Panc1 (cell line): ENCODE measurements around the gene B3GNT3. TPM values are rescaled to one million over a fixed set of nuclear protein-coding genes. Genes with fewer than 3 reads are reported as not detected.

ENCODE experiments used
- ATAC-seq: fragments of 200-7000 bp; cut with Tn5 transposase; 2 replicates; pipeline ENCODE4 v1.9.1; 2020; ENCODE audit warnings: mild to moderate bottlenecking, moderate library complexity
- BruUV-seq: library from RNA; stranded (reverse); fragments of 400-500 nt; replicated peaks from 2 replicates; lab custom pipeline; 2021; lab: Mats Ljungman, UMichigan
- CTCF ChIA-PET: fragments of 300-600 bp; sonication (Branson Sonifier 250); formaldehyde crosslinking; loops from one replicate; lab custom pipeline; 2022; ENCODE audit warnings: antibody characterized with exemption; lab: Charles Lee
- POLR2A ChIA-PET: fragments of 300-600 bp; sonication (Branson Sonifier 250); formaldehyde crosslinking; loops from one replicate; lab custom pipeline; 2022; ENCODE audit warnings: antibody characterized with exemption; lab: Charles Lee
- DNase-seq: peaks from one replicate; pipeline ENCODE4 v3.0.0-alpha.2; 2010; ENCODE audit warnings: low read depth, low spot score
- H3K27ac ChIP-seq: 2 replicates; pipeline ENCODE4 v1.5.1; 2011; ENCODE audit warnings: mild to moderate bottlenecking, low read length, inconsistent platforms
- H3K27me3 ChIP-seq: fragments of 200-500 bp; sonication (Bioruptor generic); 2 replicates; pipeline ENCODE4 v1.6.0; 2014; ENCODE audit warnings: low read length, inconsistent platforms; ENCODE audit not compliant: control insufficient read depth, insufficient read depth
- H3K36me3 ChIP-seq: fragments of 200-500 bp; sonication (Bioruptor generic); 2 replicates; pipeline ENCODE4 v1.5.1; 2014; ENCODE audit warnings: inconsistent platforms, mild to moderate bottlenecking, low read length, moderate library complexity; ENCODE audit not compliant: control insufficient read depth, insufficient read depth
- H3K4me1 ChIP-seq: 2 replicates; pipeline ENCODE4 v1.5.1; 2011; ENCODE audit warnings: inconsistent platforms, mild to moderate bottlenecking, low read length, moderate library complexity; ENCODE audit not compliant: control insufficient read depth, insufficient read depth
- H3K4me3 ChIP-seq, 2 experiments: 2 replicates each; pipeline ENCODE4 v1.5.1; 2011 to 2012; ENCODE audit warnings: low read depth in 2 of 2, low read length in 2 of 2, mild to moderate bottlenecking in 2 of 2, inconsistent platforms in 1 of 2, moderate library complexity in 1 of 2
- H3K9me3 ChIP-seq: fragments of 200-500 bp; sonication (Bioruptor generic); 2 replicates; pipeline ENCODE4 v1.5.1; 2014; ENCODE audit warnings: low read depth, mild to moderate bottlenecking, inconsistent platforms, low read length, moderate library complexity; ENCODE audit not compliant: control insufficient read depth, insufficient read depth
- POLR2AphosphoS5 ChIP-seq: IDR thresholded peaks from 2 replicates; pipeline ENCODE4 v1.6.1; 2012; ENCODE audit warnings: mild to moderate bottlenecking, low read depth, low read length, moderate library complexity
- SIN3A ChIP-seq: IDR thresholded peaks from 2 replicates; pipeline ENCODE4 v1.6.1; 2012; ENCODE audit warnings: low read depth, mild to moderate bottlenecking, low read length, moderate library complexity, borderline replicate concordance; ENCODE audit not compliant: insufficient read depth
- TCF7L2 ChIP-seq: IDR thresholded peaks from 2 replicates; pipeline ENCODE4 v1.6.1; 2011; ENCODE audit warnings: mild to moderate bottlenecking, low read depth, low read length, inconsistent platforms
- in situ Hi-C: cut with HindIII; loops from 2 replicates; pipeline ENCODE4 v1.10.0; 2016; ENCODE audit warnings: low sequenced_read_pairs, low pct_unique_long_range_greater_than_20kb
- intact Hi-C: fragments of 100-400 bp; cut with micrococcal nuclease; formaldehyde crosslinking; loops from one replicate; pipeline ENCODE4 v1.10.0; 2022; ENCODE audit not compliant: unreplicated experiment
- total RNA-seq: library from RNA; stranded (reverse); gene quantifications from one replicate; pipeline ENCODE4 v1.2.1, GENCODE V29; 2021; ENCODE audit not compliant: unreplicated experiment
- TF ChIP-seq, protein P1 (sequence below), 2 experiments: IDR thresholded peaks; 2 replicates each; pipeline ENCODE4 v1.6.1; 2011 to 2012; ENCODE audit warnings: low read depth in 2 of 2, control low read depth in 1 of 2, low read length in 1 of 2, mild to moderate bottlenecking in 1 of 2, moderate library complexity in 1 of 2; ENCODE audit not compliant: insufficient read depth in 1 of 2
- TF ChIP-seq, protein P2 (sequence below): fragments of 450-650 bp; IDR thresholded peaks from 2 replicates; pipeline ENCODE4 v1.5.1; 2017; ENCODE audit warnings: mild to moderate bottlenecking

B3GNT3 gene
- total RNA-seq, 1 experiment from 2014 or later = 0.67 TPM

DNA sequence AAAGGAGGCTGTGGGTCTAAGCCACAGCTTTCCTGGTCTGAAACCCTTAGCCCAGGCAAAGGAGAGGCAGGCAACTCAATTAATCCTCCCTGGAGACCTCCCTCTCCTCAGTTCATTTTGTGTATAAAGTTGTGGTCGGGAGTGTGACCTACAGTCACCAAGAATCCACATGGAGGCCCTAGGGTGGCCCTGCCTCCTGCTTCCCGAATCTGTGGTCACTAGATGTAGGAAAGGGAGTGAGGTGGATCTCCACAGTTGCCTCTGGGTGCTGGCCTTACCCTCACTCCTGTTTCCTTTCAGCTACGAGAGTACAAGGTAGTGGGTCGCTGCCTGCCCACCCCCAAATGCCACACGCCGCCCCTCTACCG, 66.0 kb downstream of the B3GNT3 start:
- Histone ChIP-seq H3K27me3 (no peaks in the 10 kb centered on the region), H3K4me1 (peaks cover 29% of the 10 kb centered on the region), H3K4me3 (peak overlapping the region; percentile 96 to 99), H3K27ac (peak overlapping the region; percentile 98), H3K9me3 (no peaks in the 10 kb centered on the region), H3K36me3 (peaks cover 17% of the 10 kb centered on the region)
- DNase-seq (no peak), ATAC-seq (no peak)
- in situ Hi-C loops = no loop called here
- TF ChIP-seq, protein P1, sequence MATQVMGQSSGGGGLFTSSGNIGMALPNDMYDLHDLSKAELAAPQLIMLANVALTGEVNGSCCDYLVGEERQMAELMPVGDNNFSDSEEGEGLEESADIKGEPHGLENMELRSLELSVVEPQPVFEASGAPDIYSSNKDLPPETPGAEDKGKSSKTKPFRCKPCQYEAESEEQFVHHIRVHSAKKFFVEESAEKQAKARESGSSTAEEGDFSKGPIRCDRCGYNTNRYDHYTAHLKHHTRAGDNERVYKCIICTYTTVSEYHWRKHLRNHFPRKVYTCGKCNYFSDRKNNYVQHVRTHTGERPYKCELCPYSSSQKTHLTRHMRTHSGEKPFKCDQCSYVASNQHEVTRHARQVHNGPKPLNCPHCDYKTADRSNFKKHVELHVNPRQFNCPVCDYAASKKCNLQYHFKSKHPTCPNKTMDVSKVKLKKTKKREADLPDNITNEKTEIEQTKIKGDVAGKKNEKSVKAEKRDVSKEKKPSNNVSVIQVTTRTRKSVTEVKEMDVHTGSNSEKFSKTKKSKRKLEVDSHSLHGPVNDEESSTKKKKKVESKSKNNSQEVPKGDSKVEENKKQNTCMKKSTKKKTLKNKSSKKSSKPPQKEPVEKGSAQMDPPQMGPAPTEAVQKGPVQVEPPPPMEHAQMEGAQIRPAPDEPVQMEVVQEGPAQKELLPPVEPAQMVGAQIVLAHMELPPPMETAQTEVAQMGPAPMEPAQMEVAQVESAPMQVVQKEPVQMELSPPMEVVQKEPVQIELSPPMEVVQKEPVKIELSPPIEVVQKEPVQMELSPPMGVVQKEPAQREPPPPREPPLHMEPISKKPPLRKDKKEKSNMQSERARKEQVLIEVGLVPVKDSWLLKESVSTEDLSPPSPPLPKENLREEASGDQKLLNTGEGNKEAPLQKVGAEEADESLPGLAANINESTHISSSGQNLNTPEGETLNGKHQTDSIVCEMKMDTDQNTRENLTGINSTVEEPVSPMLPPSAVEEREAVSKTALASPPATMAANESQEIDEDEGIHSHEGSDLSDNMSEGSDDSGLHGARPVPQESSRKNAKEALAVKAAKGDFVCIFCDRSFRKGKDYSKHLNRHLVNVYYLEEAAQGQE (IDR thresholded peaks at IDR 0.05; ENCODE audit: insufficient read depth in 1 of 2, low read depth in 2 of 2, low read length in 1 of 2) = no peak
- TF ChIP-seq POLR2AphosphoS5 = 0 out of 2 replicates have a peak, but pooled peaks have one; percentile 42
- TF ChIP-seq SIN3A = 0 out of 2 replicates have a peak, but pooled peaks have one; percentile 4
- ChIA-PET POLR2A (interaction anchor here (0.6 kb wide), 1 partner anchor 133 kb away, joined by 5 read pairs; no protein-coding TSS in a partner anchor), CTCF (no interaction called here)
- intact Hi-C loops = no loop called here
- no TSS peak for BruUV-seq

DNA sequence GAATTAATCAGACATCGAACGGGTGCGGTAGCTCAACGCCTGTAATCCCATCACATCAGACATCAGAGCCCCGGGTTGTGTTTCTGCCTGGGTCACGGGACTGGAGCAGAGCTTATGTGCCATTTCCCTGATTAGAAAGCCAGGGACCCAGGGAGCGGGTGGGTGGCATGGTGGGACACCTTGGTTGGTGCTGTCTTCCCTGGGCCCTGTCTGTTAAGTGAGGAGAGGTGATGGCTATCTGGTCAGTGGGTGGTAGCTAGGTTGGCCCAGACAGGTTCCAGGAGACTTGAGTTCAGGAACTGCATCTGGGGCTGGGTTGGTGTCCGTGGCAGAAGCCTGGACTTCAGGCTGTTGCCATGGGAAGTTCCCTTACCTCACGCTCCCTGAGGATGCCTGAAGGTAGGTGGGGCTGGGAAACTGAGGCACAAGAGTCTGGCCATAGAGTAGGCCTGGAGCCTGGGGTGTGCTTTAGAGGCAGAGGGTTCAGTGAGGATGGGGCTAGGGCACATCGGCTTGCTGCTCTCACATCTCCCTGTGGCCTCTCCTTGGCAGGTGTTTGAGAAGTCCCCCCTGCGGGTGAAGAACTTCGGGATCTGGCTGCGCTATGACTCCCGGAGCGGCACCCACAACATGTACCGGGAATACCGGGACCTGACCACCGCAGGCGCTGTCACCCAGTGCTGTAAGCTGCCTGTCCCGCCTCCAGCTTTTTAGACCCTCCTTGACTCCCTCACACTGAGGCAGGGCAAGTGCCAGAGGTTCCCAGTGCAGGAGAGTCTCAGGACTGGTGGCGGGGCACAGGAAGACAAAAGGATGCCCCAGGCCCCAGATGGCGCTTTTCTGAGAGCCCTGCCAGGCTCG, 66.8 kb downstream of the B3GNT3 start:
- in situ Hi-C loops (no loop called here), intact Hi-C loops (no loop called here)
- POLR2A ChIA-PET = no interaction called here
- TF ChIP-seq TCF7L2 = no peak
- TF ChIP-seq SIN3A = no peak
- TF ChIP-seq, protein P1 (IDR thresholded peaks at IDR 0.05; ENCODE audit: insufficient read depth in 1 of 2, low read depth in 2 of 2, low read length in 1 of 2) = no peak
- no peak; the same call in 1 of the 2 replicates for TF ChIP-seq POLR2AphosphoS5
- TF ChIP-seq, protein P2, sequence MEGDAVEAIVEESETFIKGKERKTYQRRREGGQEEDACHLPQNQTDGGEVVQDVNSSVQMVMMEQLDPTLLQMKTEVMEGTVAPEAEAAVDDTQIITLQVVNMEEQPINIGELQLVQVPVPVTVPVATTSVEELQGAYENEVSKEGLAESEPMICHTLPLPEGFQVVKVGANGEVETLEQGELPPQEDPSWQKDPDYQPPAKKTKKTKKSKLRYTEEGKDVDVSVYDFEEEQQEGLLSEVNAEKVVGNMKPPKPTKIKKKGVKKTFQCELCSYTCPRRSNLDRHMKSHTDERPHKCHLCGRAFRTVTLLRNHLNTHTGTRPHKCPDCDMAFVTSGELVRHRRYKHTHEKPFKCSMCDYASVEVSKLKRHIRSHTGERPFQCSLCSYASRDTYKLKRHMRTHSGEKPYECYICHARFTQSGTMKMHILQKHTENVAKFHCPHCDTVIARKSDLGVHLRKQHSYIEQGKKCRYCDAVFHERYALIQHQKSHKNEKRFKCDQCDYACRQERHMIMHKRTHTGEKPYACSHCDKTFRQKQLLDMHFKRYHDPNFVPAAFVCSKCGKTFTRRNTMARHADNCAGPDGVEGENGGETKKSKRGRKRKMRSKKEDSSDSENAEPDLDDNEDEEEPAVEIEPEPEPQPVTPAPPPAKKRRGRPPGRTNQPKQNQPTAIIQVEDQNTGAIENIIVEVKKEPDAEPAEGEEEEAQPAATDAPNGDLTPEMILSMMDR = no peak
- no peaks in the 10 kb centered on the region for H3K9me3 ChIP-seq
- no TSS peak for BruUV-seq
- CTCF ChIA-PET = no interaction called here
- peak overlapping the region; percentile 98 for H3K27ac ChIP-seq
- H3K4me3 ChIP-seq = peak overlapping the region; percentile 96 to 99
- no peak for DNase-seq
- no peaks in the 10 kb centered on the region for H3K27me3 ChIP-seq
- no peak for ATAC-seq
- peaks cover 17% of the 10 kb centered on the region for H3K36me3 ChIP-seq
- peaks cover 29% of the 10 kb centered on the region for H3K4me1 ChIP-seq
